GM12892 (cell line): ENCODE results near the gene PDGFRB.

Experiments
- POLR2A ChIP-seq: IDR thresholded peaks from 2 replicates; pipeline ENCODE4 v1.6.1; 2011; ENCODE audit warnings: low read depth, low read length, control low read depth
- POLR2AphosphoS5 ChIP-seq: IDR thresholded peaks from 2 replicates; pipeline ENCODE4 v1.6.1; 2011; ENCODE audit warnings: low read depth, low read length, control low read depth
- TAF1 ChIP-seq: IDR thresholded peaks from 2 replicates; pipeline ENCODE4 v1.6.1; 2011; ENCODE audit warnings: low read depth, mild to moderate bottlenecking, control low read depth, low read length, borderline replicate concordance

GRCh38 chr5:150065346-150065745, 90.3 kb downstream of the PDGFRB start:
- TF ChIP-seq POLR2A: no peak
- TF ChIP-seq TAF1: no peak
- TF ChIP-seq POLR2AphosphoS5: no peak
